NCI-H226 (cell line): Measurements from ENCODE around the gene PTK7.

Experiments used
- DNase-seq: peaks from one replicate; pipeline ENCODE4 v3.0.0-alpha.2; 2015

The PTK7 gene

DNA sequence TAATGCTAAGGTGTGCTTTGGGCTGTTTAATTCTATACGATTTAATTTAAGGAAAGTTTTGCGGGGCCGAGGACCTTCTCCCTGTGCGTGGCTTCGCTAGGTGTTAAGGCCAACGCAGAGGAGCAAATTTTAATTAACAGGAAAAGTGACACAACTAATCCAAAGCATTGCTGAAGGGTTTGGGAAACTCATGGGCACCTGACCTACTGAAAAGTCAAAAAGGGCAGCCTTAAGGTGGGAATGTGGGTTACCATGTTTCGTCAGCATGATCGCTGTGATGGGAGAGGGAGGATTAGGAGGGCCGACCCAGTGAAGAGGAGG lies 105.5 kb downstream of the PTK7 start:
- no peak for DNase-seq

GRCh38 chr6:43181942-43182860 lies 106.1 kb downstream of the PTK7 start, which contains the start of gene CUL9:
Gene CUL9, plus strand, starts transcription at chr6:43182196. Its CDS starts 2,115 bp downstream, at chr6:43184311.
- peak; percentile 64 for DNase-seq

- no peak for DNase-seq
Measured at GRCh38 chr6:43183441-43183840, 107.3 kb downstream of the PTK7 start.

DNA sequence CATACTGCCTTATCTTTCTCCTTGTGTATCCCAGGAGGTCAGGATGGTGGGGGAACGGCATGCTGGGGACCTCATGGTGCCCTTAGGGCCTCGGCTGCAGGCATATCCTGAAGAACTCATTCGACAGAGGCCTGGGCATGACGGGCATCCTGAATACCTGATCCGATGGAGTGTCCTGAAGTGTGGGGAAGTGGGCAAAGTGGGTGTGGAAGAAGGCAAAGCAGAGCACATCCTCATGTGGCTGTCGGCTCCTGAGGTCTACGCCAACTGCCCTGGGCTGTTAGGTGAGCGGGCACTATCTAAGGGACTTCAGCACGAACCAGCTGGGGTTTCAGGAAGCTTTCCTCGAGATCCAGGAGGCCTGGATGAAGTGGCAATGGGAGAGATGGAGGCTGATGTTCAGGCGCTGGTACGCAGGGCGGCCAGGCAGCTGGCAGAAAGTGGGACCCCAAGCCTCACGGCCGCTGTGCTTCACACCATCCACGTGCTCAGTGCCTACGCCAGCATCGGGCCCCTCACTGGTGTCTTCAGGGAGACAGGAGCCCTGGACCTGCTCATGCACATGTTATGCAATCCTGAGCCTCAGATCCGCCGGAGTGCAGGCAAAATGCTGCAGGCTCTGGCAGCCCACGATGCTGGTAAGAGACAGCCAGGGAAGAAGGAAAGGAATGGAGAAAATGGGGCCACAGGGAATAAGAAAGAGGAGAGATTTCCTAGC lies 108.3 kb downstream of the PTK7 start:
- DNase-seq = no peak

DNA sequence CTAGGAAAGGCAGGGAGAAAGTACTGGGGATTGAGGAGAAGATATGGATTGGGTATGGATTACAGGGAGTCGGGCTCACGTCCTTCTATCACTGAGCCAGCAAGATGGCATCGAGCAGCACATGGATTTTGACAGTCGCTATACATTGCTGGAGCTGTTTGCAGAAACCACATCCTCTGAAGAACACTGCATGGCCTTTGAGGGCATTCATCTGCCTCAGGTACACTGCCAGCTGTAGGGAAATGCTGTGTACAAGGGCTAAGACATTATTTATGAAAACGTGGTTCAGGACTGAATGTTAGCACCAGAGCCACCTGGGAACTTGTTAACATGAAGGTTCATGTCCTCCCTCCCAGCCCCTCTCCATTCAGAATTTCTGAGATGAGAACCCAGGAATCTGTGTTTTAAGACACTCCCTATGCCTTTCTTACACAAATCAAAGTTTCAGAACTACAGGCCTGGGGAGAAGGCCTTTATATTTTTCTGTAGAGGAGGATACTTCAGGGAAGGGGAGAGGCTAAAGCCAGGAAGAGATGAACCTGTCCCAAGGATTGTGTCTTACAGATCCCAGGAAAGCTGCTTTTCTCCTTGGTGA lies 109.4 kb downstream of the PTK7 start:
- no peak for DNase-seq

DNA sequence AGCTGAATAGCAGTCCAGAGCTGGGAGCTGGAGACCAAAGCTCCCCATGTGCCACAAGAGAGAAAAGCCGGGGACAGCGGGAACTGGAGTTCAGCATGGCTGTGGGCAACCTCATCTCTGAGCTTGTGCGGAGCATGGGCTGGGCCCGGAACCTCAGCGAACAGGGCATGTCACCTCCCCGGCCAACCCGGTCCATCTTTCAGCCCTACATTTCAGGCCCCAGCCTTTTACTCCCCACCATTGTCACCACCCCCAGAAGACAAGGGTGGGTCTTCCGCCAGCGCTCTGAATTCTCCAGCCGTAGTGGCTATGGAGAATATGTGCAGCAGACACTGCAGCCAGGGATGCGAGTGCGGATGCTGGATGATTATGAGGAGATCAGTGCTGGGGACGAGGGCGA lies 109.9 kb downstream of the PTK7 start:
- DNase-seq = no peak

- no peak for DNase-seq
Measured at GRCh38 chr6:43186706-43187105, 110.6 kb downstream of the PTK7 start.

DNA sequence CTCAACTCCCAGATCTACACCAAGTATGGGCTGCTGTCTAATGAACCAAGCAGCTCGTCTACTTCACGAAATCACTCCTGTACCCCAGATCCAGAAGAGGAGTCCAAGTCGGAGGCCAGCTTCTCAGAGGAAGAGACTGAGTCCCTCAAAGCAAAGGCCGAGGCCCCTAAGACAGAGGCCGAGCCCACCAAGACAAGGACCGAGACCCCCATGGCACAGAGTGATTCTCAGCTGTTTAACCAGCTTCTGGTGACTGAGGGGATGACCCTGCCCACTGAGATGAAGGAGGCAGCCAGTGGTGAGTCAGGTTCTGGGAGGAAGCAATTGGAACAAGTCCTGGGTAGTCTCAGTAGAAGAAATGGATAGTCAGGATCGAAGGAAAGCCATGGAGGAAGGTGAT lies 111.7 kb downstream of the PTK7 start:
- DNase-seq = no peak

DNA sequence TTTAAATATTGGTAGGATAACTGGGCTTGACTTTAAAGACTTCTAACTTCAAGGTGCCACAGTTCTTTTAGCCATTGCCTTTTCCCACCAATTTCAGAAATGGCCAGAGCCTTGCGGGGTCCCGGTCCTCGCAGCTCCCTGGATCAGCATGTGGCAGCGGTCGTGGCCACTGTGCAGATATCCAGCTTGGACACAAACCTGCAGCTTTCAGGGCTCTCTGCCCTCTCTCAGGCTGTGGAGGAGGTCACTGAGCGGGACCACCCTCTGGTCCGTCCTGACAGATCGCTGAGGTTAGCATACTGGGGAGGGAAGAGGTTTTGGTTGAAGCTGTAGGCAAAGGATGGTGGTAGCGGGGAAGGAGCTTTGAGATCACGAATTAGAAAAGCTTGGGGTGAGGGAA lies 112.3 kb downstream of the PTK7 start:
- DNase-seq = no peak

DNA sequence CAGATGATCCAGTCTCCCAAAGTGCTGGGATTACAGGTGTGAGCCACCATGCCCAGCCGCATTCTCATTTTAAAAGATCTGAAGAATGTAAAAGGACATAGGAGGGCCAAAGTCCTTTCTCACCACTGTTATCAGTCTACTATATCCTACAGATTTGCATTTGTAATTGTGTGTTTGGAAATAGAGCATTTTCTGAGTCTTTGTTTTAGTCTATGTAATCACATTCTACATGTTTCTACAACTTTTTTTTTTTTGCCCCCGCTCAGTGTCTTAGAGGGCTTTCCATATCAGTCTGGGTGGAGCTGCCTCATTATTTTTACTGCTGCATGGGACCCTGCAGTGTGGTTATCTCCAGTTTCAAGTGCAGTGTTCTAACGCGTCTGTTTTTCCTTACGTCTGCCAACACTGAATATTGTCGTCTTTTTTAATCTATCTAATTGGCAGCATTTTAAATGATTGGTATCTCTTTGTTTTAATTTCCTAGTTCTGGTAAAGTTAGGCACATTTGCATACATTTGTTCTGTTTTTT lies 113.7 kb downstream of the PTK7 start:
- DNase-seq = no peak

- no peak for DNase-seq
Measured at GRCh38 chr6:43192911-43193310, 116.8 kb downstream of the PTK7 start.

GRCh38 chr6:43193929-43194328 lies 117.8 kb downstream of the PTK7 start:
- DNase-seq = no peak

DNA sequence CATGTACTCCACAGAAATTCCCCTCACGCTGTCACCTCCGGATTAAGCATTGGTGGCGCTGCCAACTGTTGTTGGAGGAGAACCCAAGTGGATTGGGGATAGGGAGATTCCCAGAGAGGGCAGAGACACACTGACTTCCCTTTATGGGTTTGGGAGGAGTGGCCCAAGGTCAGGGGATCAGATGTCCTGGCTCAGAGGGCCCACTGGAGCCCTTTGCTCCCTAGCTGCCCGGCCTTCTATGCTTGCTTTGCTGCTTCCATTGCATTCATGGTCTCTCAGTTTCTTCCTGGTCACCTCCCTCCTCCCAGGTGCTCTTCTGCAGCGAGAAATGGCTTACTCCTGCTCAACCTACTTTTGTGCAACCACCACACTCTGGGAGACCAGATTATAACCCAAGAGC lies 120.2 kb downstream of the PTK7 start:
- DNase-seq = no peak

DNA sequence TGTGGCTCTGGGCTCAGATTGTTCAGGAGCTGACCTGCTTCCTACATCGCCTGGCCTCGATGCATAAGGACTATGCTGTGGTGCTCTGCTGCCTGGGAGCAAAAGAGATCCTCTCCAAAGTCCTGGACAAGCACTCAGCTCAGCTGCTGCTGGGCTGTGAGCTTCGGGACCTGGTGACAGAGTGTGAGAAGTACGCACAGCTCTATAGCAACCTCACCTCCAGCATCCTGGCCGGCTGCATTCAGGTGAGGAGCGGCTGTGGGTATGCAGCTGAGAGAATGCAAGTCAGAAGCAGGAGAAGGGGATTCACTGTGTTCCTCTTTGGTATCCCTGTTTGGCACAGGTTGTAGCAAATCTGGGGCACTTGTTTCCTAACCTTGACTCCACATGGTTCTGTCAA lies 123.8 kb downstream of the PTK7 start:
- no peak for DNase-seq

- no peak for DNase-seq
Measured at GRCh38 chr6:43200541-43200940, 124.4 kb downstream of the PTK7 start.

- DNase-seq = no peak
Measured at GRCh38 chr6:43202451-43202850, 126.3 kb downstream of the PTK7 start.

DNA sequence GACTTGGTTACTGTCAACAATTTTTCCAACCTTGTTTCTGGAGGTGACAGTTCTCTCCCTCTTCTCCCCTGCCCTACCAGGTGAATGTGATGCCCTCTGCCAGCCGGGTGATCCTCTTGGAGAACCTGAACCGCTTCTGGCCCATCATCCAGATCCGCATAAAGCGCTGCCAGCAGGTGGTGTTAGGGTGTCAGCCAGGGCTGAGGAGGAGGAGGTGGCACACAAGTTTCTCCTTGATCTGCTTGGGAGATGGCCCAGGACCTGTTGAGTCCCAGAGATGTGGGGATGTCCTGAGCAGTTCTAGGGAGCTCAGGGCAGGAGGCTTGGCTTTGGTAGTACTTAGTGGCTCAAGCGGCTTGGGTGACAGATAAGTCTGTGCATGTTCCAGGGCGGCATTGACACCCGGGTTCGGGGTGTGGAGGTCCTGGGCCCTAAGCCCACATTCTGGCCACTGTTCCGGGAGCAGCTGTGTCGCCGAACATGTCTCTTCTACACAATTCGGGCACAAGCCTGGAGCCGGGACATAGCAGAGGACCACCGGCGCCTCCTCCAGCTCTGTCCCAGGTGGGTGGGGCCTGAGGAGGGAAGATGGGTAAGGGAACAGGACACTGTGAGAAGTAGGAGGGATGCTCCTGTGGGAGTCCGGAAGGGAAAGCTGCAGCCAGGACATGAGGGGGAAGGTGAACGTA lies 127.1 kb downstream of the PTK7 start:
- no peak for DNase-seq

- no peak for DNase-seq
Measured at GRCh38 chr6:43203718-43204095, 127.6 kb downstream of the PTK7 start.

GRCh38 chr6:43204271-43205105 lies 128.4 kb downstream of the PTK7 start:
- DNase-seq = no peak

DNA sequence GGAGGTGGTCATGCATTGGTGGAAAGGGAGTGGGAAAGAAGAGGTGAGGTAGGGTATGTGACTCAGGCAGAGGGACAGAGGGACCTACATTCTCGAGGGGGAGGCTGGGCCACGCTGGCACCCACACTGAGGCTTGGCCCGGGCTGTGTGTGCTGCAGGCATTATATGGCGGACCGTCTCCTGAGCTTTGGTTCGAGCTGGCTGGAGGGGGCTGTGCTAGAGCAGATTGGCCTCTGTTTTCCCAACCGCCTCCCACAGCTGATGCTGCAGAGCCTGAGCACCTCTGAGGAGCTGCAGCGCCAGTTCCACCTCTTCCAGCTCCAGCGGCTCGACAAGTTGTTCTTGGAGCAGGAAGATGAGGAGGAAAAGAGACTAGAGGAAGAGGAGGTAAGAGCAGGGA lies 129.7 kb downstream of the PTK7 start:
- no peak for DNase-seq

GRCh38 chr6:43207286-43207685 lies 131.2 kb downstream of the PTK7 start:
- DNase-seq = no peak
